Neutrophil (primary cell): ENCODE data around the gene FGFR4.

ENCODE experiments used
- H3K27ac ChIP-seq: fragments of 200-600 bp; sonication (generic); 2 replicates; pipeline ENCODE4 v1.5.1; 2016; ENCODE audit warnings: mild to moderate bottlenecking, moderate library complexity
- H3K27me3 ChIP-seq: fragments of 200-600 bp; sonication (generic); 2 replicates; pipeline ENCODE4 v1.6.0; 2016; ENCODE audit warnings: mild to moderate bottlenecking
- H3K36me3 ChIP-seq: fragments of 200-600 bp; sonication (generic); 2 replicates; pipeline ENCODE4 v1.5.1; 2017
- H3K4me1 ChIP-seq, 2 experiments: fragments of 200-600 bp in 1 of 2; sonication (generic) in 1 of 2; 1 replicate in 1 of 2; 2 replicates in 1 of 2; pipeline versions ENCODE4 v1.5.1 to v1.6.1; 2013 to 2016; ENCODE audit warnings: low read depth in 1 of 2, low read length in 1 of 2, mild to moderate bottlenecking in 1 of 2, moderate library complexity in 1 of 2; ENCODE audit not compliant: control insufficient read depth in 1 of 2, insufficient read depth in 1 of 2
- H3K4me3 ChIP-seq, 2 experiments: fragments of 200-600 bp in 1 of 2; sonication (generic) in 1 of 2; 1 replicate in 1 of 2; 2 replicates in 1 of 2; pipeline ENCODE4 v1.5.1; 2013 to 2016; ENCODE audit warnings: low read depth in 1 of 2, low read length in 1 of 2, mild to moderate bottlenecking in 1 of 2, moderate library complexity in 1 of 2
- H3K9me3 ChIP-seq: fragments of 200-600 bp; sonication (generic); 2 replicates; pipeline ENCODE4 v1.5.1; 2016
- CTCF ChIP-seq: fragments of 200-600 bp; sonication (generic); IDR thresholded peaks from 2 replicates; pipeline ENCODE4 v1.5.1; 2016; ENCODE audit warnings: antibody characterized with exemption

The FGFR4 gene

GRCh38 chr5:177077335-177077734, 9.4 kb upstream of the FGFR4 start:
- no peak for TF ChIP-seq CTCF
- Histone ChIP-seq H3K4me3 (no peak overlapping the region), H3K36me3 (peaks cover 8% of the 10 kb centered on the region), H3K4me1 (no peaks in the 10 kb centered on the region), H3K27ac (no peak overlapping the region), H3K9me3 (no peaks in the 10 kb centered on the region), H3K27me3 (peaks cover under 1% of the 10 kb centered on the region)

GRCh38 chr5:177079606-177080005, 7.1 kb upstream of the FGFR4 start:
- Histone ChIP-seq H3K27ac (no peak overlapping the region), H3K36me3 (peaks cover 8% of the 10 kb centered on the region), H3K9me3 (no peaks in the 10 kb centered on the region), H3K27me3 (peaks cover 19% of the 10 kb centered on the region), H3K4me3 (no peak overlapping the region), H3K4me1 (no peaks in the 10 kb centered on the region)
- no peak for TF ChIP-seq CTCF

- H3K4me3 ChIP-seq: no peak overlapping the region
- H3K27ac ChIP-seq: no peak overlapping the region
- no peaks in the 10 kb centered on the region for H3K9me3 ChIP-seq
- H3K27me3 ChIP-seq: peaks cover 26% of the 10 kb centered on the region
- no peaks in the 10 kb centered on the region for H3K4me1 ChIP-seq
- TF ChIP-seq CTCF: no peak
- H3K36me3 ChIP-seq: peaks cover 8% of the 10 kb centered on the region
Observed at GRCh38 chr5:177080265-177080664, 6.5 kb upstream of the FGFR4 start.

- Histone ChIP-seq H3K9me3 (no peaks in the 10 kb centered on the region), H3K36me3 (no peaks in the 10 kb centered on the region), H3K27me3 (peaks cover 42% of the 10 kb centered on the region), H3K4me3 (no peak overlapping the region), H3K4me1 (peaks cover under 1 to 2% of the 10 kb centered on the region in 2 experiments), H3K27ac (no peak overlapping the region)
- TF ChIP-seq CTCF: no peak
Observed at GRCh38 chr5:177081859-177082258, 4.9 kb upstream of the FGFR4 start.

GRCh38 chr5:177083357-177083756, 3.4 kb upstream of the FGFR4 start:
- peaks cover 57% of the 10 kb centered on the region for H3K27me3 ChIP-seq
- H3K36me3 ChIP-seq: no peaks in the 10 kb centered on the region
- no peak overlapping the region for H3K4me3 ChIP-seq
- peaks cover 10 to 11% of the 10 kb centered on the region in 2 experiments for H3K4me1 ChIP-seq
- no peaks in the 10 kb centered on the region for H3K9me3 ChIP-seq
- no peak overlapping the region for H3K27ac ChIP-seq
- no peak for TF ChIP-seq CTCF

GRCh38 chr5:177084175-177084574, 2.5 kb upstream of the FGFR4 start:
- Histone ChIP-seq H3K36me3 (no peaks in the 10 kb centered on the region), H3K27ac (no peak overlapping the region), H3K9me3 (no peaks in the 10 kb centered on the region), H3K4me3 (no peak overlapping the region), H3K27me3 (peaks cover 65% of the 10 kb centered on the region), H3K4me1 (peaks cover 10 to 11% of the 10 kb centered on the region in 2 experiments)
- no peak for TF ChIP-seq CTCF
